CD1c-positive myeloid dendritic cell (primary cell): ENCODE data around the gene NOXRED1.
"Not testable (repeated sequence)": the region's sequence is repeated elsewhere in the genome, so short reads cannot be mapped to it uniquely, and the experiment has no call there.

Source experiments
- DNase-seq: peaks from one replicate; pipeline ENCODE4 v3.0.0-alpha.2; 2016; ENCODE audit errors: extremely low spot score

NOXRED1 gene

GRCh38 chr14:77423423-77423822 is at the start of gene NOXRED1:
TSS of gene NOXRED1 (minus strand) at chr14:77423523. CDS start at chr14:77422889, 634 bp downstream.
- no peak for DNase-seq

GRCh38 chr14:77470224-77470870 is 47.0 kb upstream of the NOXRED1 start:
- DNase-seq: no peak

- no peak for DNase-seq
These were observed 46.2 kb upstream of the NOXRED1 start for GRCh38 chr14:77469539-77469938.

- DNase-seq: no peak
These were observed 45.8 kb upstream of the NOXRED1 start for GRCh38 chr14:77469067-77469505.

GRCh38 chr14:77467801-77468200 is 44.5 kb upstream of the NOXRED1 start:
- no peak for DNase-seq

- peak; percentile 73 for DNase-seq
These were observed 35.9 kb upstream of the NOXRED1 start for GRCh38 chr14:77459072-77459723.

- peak; percentile 23 for DNase-seq
These were observed 35.1 kb upstream of the NOXRED1 start for GRCh38 chr14:77458249-77458950.

- peak; percentile 98 for DNase-seq
These were observed 34.4 kb upstream of the NOXRED1 start, which contains the start of the genes AHSA1 and VIPAS39 for GRCh38 chr14:77457522-77458248. TSS of gene AHSA1 (plus strand) at chr14:77458093. CDS start at chr14:77458190, 97 bp downstream. TSS of gene VIPAS39 (minus strand) at chr14:77457601. CDS start at chr14:77454102, 3,499 bp downstream.

- no peak for DNase-seq
These were observed 33.8 kb upstream of the NOXRED1 start for GRCh38 chr14:77457115-77457521.

- DNase-seq: no peak
These were observed 32.8 kb upstream of the NOXRED1 start for GRCh38 chr14:77455966-77456640.

- DNase-seq: no peak
These were observed 18.9 kb upstream of the NOXRED1 start for GRCh38 chr14:77442196-77442595.

- no peak for DNase-seq
These were observed 16.5 kb upstream of the NOXRED1 start for GRCh38 chr14:77439861-77440260.

GRCh38 chr14:77438596-77438995 is 15.3 kb upstream of the NOXRED1 start:
- no peak for DNase-seq

GRCh38 chr14:77436042-77436441 is 12.7 kb upstream of the NOXRED1 start:
- DNase-seq: no peak

- no peak for DNase-seq
These were observed 3.1 kb upstream of the NOXRED1 start for GRCh38 chr14:77426396-77426795.

- DNase-seq: no peak
These were observed 1.5 kb upstream of the NOXRED1 start for GRCh38 chr14:77424862-77425261.

- DNase-seq: no peak
These were observed 2.1 kb downstream of the NOXRED1 start for GRCh38 chr14:77421201-77421600.

- no peak for DNase-seq
These were observed 6.5 kb downstream of the NOXRED1 start for GRCh38 chr14:77416836-77417235.

GRCh38 chr14:77416098-77416497 is 7.2 kb downstream of the NOXRED1 start:
- DNase-seq: not testable (repeated sequence)

GRCh38 chr14:77415403-77416030 is 7.8 kb downstream of the NOXRED1 start:
- not testable (repeated sequence) for DNase-seq

- DNase-seq: no peak
These were observed 14.2 kb downstream of the NOXRED1 start for GRCh38 chr14:77409131-77409533.
